ENCODE data around the gene SLC25A11.

Gene SLC25A11

GRCh38 chr17:4897198-4897687 is 42.6 kb downstream of the SLC25A11 start:
- Mint-ChIP-seq H3K4me1 (peaks cover 1% of the 10 kb centered on the region), H3K9me3 (no peaks in the 10 kb centered on the region), H3K36me3 (ENCODE audit: low read depth) (peaks cover 22% of the 10 kb centered on the region), H3K27me3 (ENCODE audit: low read depth) (no peaks in the 10 kb centered on the region), H3K27ac (no peak overlapping the region), H3K4me3 (no peak overlapping the region)
- no peak for TF ChIP-seq CTCF (IDR thresholded peaks at IDR 0.05; ENCODE audit: unreplicated experiment in 3 of 3)

- Mint-ChIP-seq H3K36me3 (ENCODE audit: low read depth) (peaks cover 22% of the 10 kb centered on the region), H3K9me3 (no peaks in the 10 kb centered on the region), H3K4me1 (no peaks in the 10 kb centered on the region)
Measured at GRCh38 chr17:4896332-4897197, 43.3 kb downstream of the SLC25A11 start.

GRCh38 chr17:4895657-4896331 is 44.1 kb downstream of the SLC25A11 start:
- no peaks in the 10 kb centered on the region for H3K27me3 Mint-ChIP-seq (ENCODE audit: low read depth)
- no peaks in the 10 kb centered on the region for H3K9me3 Mint-ChIP-seq
- H3K27ac Mint-ChIP-seq = no peak overlapping the region
- TF ChIP-seq CTCF (IDR thresholded peaks at IDR 0.05; ENCODE audit: unreplicated experiment in 3 of 3) = no peak
- no peaks in the 10 kb centered on the region for H3K4me1 Mint-ChIP-seq
- peaks cover 22% of the 10 kb centered on the region for H3K36me3 Mint-ChIP-seq (ENCODE audit: low read depth)
- no peak overlapping the region for H3K4me3 Mint-ChIP-seq

More at GRCh38 chr17:4896332-4897197, 43.3 kb downstream of the SLC25A11 start:
- Mint-ChIP-seq H3K27ac (no peak overlapping the region), H3K4me3 (no peak overlapping the region), H3K27me3 (ENCODE audit: low read depth) (no peaks in the 10 kb centered on the region)
- no peak for TF ChIP-seq CTCF (IDR thresholded peaks at IDR 0.05; ENCODE audit: unreplicated experiment in 3 of 3)

- Mint-ChIP-seq H3K9me3 (no peaks in the 10 kb centered on the region), H3K27ac (no peak overlapping the region), H3K27me3 (ENCODE audit: low read depth) (no peaks in the 10 kb centered on the region), H3K4me3 (no peak overlapping the region), H3K36me3 (ENCODE audit: low read depth) (peaks cover 25% of the 10 kb centered on the region), H3K4me1 (no peaks in the 10 kb centered on the region)
- TF ChIP-seq CTCF (IDR thresholded peaks at IDR 0.05; ENCODE audit: unreplicated experiment in 3 of 3) = no peak
Measured at GRCh38 chr17:4895121-4895520, 44.7 kb downstream of the SLC25A11 start.

GRCh38 chr17:4893721-4894560 is 45.9 kb downstream of the SLC25A11 start:
- peaks cover 4% of the 10 kb centered on the region for H3K4me1 Mint-ChIP-seq
- H3K36me3 Mint-ChIP-seq (ENCODE audit: low read depth) = peaks cover 23% of the 10 kb centered on the region
- H3K27ac Mint-ChIP-seq = no peak overlapping the region
- H3K27me3 Mint-ChIP-seq (ENCODE audit: low read depth) = no peaks in the 10 kb centered on the region
- H3K9me3 Mint-ChIP-seq = no peaks in the 10 kb centered on the region
- TF ChIP-seq CTCF (IDR thresholded peaks at IDR 0.05; ENCODE audit: unreplicated experiment in 3 of 3) = no peak
- no peak overlapping the region for H3K4me3 Mint-ChIP-seq
